Keratinocyte (primary cell): ENCODE data around the gene BTRC. TPM values are rescaled to one million over a fixed set of nuclear protein-coding genes. Genes with fewer than 3 reads are reported as not detected.
"Not testable (repeated sequence)": the region's sequence is repeated elsewhere in the genome, so short reads cannot be mapped to it uniquely, and the experiment has no call there.

Experiments
- DNase-seq: peaks from one replicate; pipeline ENCODE4 v3.0.0-alpha.2; 2011; ENCODE audit warnings: low read depth, missing footprints, low spot score
- FAIRE-seq: peaks from 2 replicates; lab custom pipeline; 2011; peaks lifted over from hg19 to GRCh38; lab: Jason Lieb, UNC
- H2AFZ ChIP-seq: 2 replicates; pipeline ENCODE4 v1.6.0; 2012; ENCODE audit warnings: low read length, control low read depth, inconsistent platforms; ENCODE audit not compliant: control insufficient read depth
- H3K27ac ChIP-seq: 2 replicates; pipeline ENCODE4 v1.5.1; 2011; ENCODE audit warnings: low read length; ENCODE audit not compliant: control insufficient read depth, insufficient read depth
- H3K27me3 ChIP-seq: 3 replicates; pipeline ENCODE4 v1.6.0; 2011; ENCODE audit warnings: low read length; ENCODE audit not compliant: control insufficient read depth, insufficient read depth; ENCODE audit errors: extremely low read depth
- H3K36me3 ChIP-seq, 2 experiments: 2 replicates in 1 of 2; 3 replicates in 1 of 2; pipeline ENCODE4 v1.5.1; 2011; ENCODE audit warnings: low read length in 2 of 2, mild to moderate bottlenecking in 1 of 2; ENCODE audit not compliant: control insufficient read depth in 2 of 2, insufficient read depth in 2 of 2; ENCODE audit errors: extremely low read depth in 1 of 2
- H3K4me1 ChIP-seq: 3 replicates; pipeline ENCODE4 v1.5.1; 2011; ENCODE audit warnings: low read length; ENCODE audit not compliant: control insufficient read depth, insufficient read depth; ENCODE audit errors: extremely low read depth
- H3K4me2 ChIP-seq: 3 replicates; pipeline ENCODE4 v1.6.0; 2011; ENCODE audit warnings: low read depth, low read length; ENCODE audit not compliant: control insufficient read depth, insufficient read depth; ENCODE audit errors: extremely low read depth
- H3K4me3 ChIP-seq, 3 experiments: fragments of 200-600 bp in 1 of 3; sonication (generic) in 1 of 3; 2 replicates in 2 of 3; 3 replicates in 1 of 3; pipeline ENCODE4 v1.5.1; 2011 to 2016; ENCODE audit warnings: low read length in 3 of 3, mild to moderate bottlenecking in 3 of 3, control low read depth in 2 of 3, inconsistent platforms in 1 of 3, low read depth in 1 of 3, mixed read lengths in 1 of 3, mixed run types in 1 of 3, moderate library complexity in 1 of 3; ENCODE audit not compliant: control insufficient read depth in 2 of 3, insufficient read depth in 2 of 3; ENCODE audit errors: extremely low read depth in 1 of 3
- H3K79me2 ChIP-seq: 2 replicates; pipeline ENCODE4 v1.6.0; 2012; ENCODE audit warnings: low read length; ENCODE audit not compliant: control insufficient read depth, insufficient read depth
- H3K9ac ChIP-seq: 3 replicates; pipeline ENCODE4 v1.6.0; 2011; ENCODE audit warnings: low read length; ENCODE audit not compliant: control insufficient read depth, insufficient read depth; ENCODE audit errors: extremely low read depth
- H3K9me1 ChIP-seq: 3 replicates; pipeline ENCODE4 v1.6.0; 2011; ENCODE audit warnings: low read length; ENCODE audit not compliant: control insufficient read depth, insufficient read depth; ENCODE audit errors: extremely low read depth
- H3K9me3 ChIP-seq: 2 replicates; pipeline ENCODE4 v1.5.1; 2012; ENCODE audit warnings: low read depth, low read length; ENCODE audit not compliant: control insufficient read depth
- H4K20me1 ChIP-seq: 3 replicates; pipeline ENCODE4 v1.6.0; 2011; ENCODE audit warnings: low read length; ENCODE audit not compliant: control insufficient read depth, insufficient read depth; ENCODE audit errors: extremely low read depth
- EZH2 ChIP-seq: IDR thresholded peaks from one replicate; pipeline ENCODE4 v1.6.1; 2012; ENCODE audit warnings: inconsistent platforms, mild to moderate bottlenecking, low read length, moderate library complexity
- dilution Hi-C: fragments of 300-500 bp; cut with MboI; formaldehyde crosslinking; loops from one replicate; pipeline ENCODE4 v1.7.0; 2020; ENCODE audit warnings: low sequenced_read_pairs; ENCODE audit not compliant: extremely low pct_ligation_motif_present
- polyA plus RNA-seq, 5 experiments: library from polyadenylated mRNA; depleted of rRNA in 3 of 5; stranded (reverse) in 3 of 5; stranded (forward) in 1 of 5; unstranded in 1 of 5; fragments of >200 nt; gene quantifications; 1 replicate in 1 of 5; 2 replicates in 3 of 5; 3 replicates in 1 of 5; pipeline versions ENCODE4 v1.2.1 to v1.2.3, GENCODE V29; 2011 to 2012; ENCODE audit warnings: missing spikeins in 2 of 5, low read depth in 1 of 5, low replicate concordance in 1 of 5
- TF ChIP-seq, protein P1 (sequence below), 3 experiments: IDR thresholded peaks in 1 of 3; conservative IDR thresholded peaks in 1 of 3; optimal IDR thresholded peaks in 1 of 3; 2 replicates in 2 of 3; 3 replicates in 1 of 3; pipeline versions ENCODE3 to v1.5.1; 2011; ENCODE audit warnings: low read length in 3 of 3, mild to moderate bottlenecking in 3 of 3, moderate library complexity in 2 of 3, control low read depth in 1 of 3, inconsistent platforms in 1 of 3; ENCODE audit not compliant: insufficient read depth in 2 of 3; ENCODE audit errors: extremely low read depth in 1 of 3

Gene BTRC
- polyA plus RNA-seq, 1 donor (not counting 4 experiments of a cell fraction or from before 2014, with no cell fraction given): 21.7 TPM

DNA sequence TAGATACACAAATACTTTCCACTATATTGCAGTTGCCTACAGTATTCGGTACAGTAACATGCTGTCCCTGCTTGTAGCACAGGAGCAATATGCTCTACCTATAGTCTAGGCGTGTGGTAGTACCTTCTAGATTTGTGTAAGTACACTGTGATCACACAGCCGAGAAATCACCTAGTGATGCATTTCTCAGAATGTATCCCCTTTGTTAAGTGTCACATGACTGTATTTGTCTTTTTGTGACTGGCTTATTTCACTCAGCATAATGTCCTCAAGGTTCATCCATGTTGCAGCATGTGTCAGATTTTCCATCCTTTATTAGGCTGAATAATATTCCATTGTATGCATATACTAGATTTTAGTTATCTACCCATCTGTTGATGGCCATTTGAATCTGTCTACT lies 61.9 kb downstream of the BTRC start:
- dilution Hi-C loops: no loop called here
- Histone ChIP-seq H3K27me3 (no peaks in the 10 kb centered on the region), H3K4me3 (no peak overlapping the region), H3K9ac (no peak overlapping the region), H3K27ac (no peak overlapping the region), H4K20me1 (no peaks in the 10 kb centered on the region), H3K9me1 (no peaks in the 10 kb centered on the region), H3K9me3 (no peaks in the 10 kb centered on the region), H3K4me1 (no peaks in the 10 kb centered on the region), H3K79me2 (peaks cover 2% of the 10 kb centered on the region), H3K36me3 (no peaks in the 10 kb centered on the region), H2AFZ (no peak overlapping the region), H3K4me2 (no peak overlapping the region)
- TF ChIP-seq, protein P1, sequence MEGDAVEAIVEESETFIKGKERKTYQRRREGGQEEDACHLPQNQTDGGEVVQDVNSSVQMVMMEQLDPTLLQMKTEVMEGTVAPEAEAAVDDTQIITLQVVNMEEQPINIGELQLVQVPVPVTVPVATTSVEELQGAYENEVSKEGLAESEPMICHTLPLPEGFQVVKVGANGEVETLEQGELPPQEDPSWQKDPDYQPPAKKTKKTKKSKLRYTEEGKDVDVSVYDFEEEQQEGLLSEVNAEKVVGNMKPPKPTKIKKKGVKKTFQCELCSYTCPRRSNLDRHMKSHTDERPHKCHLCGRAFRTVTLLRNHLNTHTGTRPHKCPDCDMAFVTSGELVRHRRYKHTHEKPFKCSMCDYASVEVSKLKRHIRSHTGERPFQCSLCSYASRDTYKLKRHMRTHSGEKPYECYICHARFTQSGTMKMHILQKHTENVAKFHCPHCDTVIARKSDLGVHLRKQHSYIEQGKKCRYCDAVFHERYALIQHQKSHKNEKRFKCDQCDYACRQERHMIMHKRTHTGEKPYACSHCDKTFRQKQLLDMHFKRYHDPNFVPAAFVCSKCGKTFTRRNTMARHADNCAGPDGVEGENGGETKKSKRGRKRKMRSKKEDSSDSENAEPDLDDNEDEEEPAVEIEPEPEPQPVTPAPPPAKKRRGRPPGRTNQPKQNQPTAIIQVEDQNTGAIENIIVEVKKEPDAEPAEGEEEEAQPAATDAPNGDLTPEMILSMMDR (optimal IDR thresholded peaks at IDR 0.05 in 1 of 3, IDR thresholded peaks at IDR 0.05 in 1 of 3, conservative IDR thresholded peaks at IDR 0.05 in 1 of 3; ENCODE audit: extremely low read depth in 1 of 3, insufficient read depth in 2 of 3, low read length in 3 of 3): no peak
- TF ChIP-seq EZH2: no peak
- FAIRE-seq (no peak), DNase-seq (no peak)

- H3K27me3 ChIP-seq, H3K9ac ChIP-seq, DNase-seq, H3K9me3 ChIP-seq, H3K27ac ChIP-seq, H3K4me2 ChIP-seq, FAIRE-seq, H3K9me1 ChIP-seq, H3K36me3 ChIP-seq, dilution Hi-C loops, H3K4me1 ChIP-seq, H4K20me1 ChIP-seq, H2AFZ ChIP-seq, H3K79me2 ChIP-seq, H3K4me3 ChIP-seq: not testable (repeated sequence)
These were observed 68.0 kb downstream of the BTRC start for GRCh38 chr10:101421967-101422366.

- no peak overlapping the region for H3K9ac ChIP-seq
- H3K9me3 ChIP-seq: no peaks in the 10 kb centered on the region
- dilution Hi-C loops: no loop called here
These were observed 71.6 kb downstream of the BTRC start for GRCh38 chr10:101425535-101425934.

More at GRCh38 chr10:101425535-101425934, 71.6 kb downstream of the BTRC start:
- TF ChIP-seq EZH2: no peak
- TF ChIP-seq, protein P1 (optimal IDR thresholded peaks at IDR 0.05 in 1 of 3, IDR thresholded peaks at IDR 0.05 in 1 of 3, conservative IDR thresholded peaks at IDR 0.05 in 1 of 3; ENCODE audit: extremely low read depth in 1 of 3, insufficient read depth in 2 of 3, low read length in 3 of 3): no peak
- FAIRE-seq (no peak), DNase-seq (no peak)
- no peak overlapping the region for H3K4me2 ChIP-seq
- no peak overlapping the region for H3K4me3 ChIP-seq
- H2AFZ ChIP-seq: no peak overlapping the region
- H3K79me2 ChIP-seq: peaks cover 2% of the 10 kb centered on the region
- no peaks in the 10 kb centered on the region for H3K27me3 ChIP-seq
- H4K20me1 ChIP-seq: no peaks in the 10 kb centered on the region
- H3K36me3 ChIP-seq: no peaks in the 10 kb centered on the region
- H3K27ac ChIP-seq: no peak overlapping the region
- no peaks in the 10 kb centered on the region for H3K4me1 ChIP-seq
- H3K9me1 ChIP-seq: no peaks in the 10 kb centered on the region
